Measurements from ENCODE around the gene RALGPS2. TPM values are rescaled to one million over a fixed set of nuclear protein-coding genes. Genes with fewer than 3 reads are reported as not detected.

Gene RALGPS2
- total RNA-seq, result 1 to 10 TPM; 2.8 to 3.4 TPM

DNA sequence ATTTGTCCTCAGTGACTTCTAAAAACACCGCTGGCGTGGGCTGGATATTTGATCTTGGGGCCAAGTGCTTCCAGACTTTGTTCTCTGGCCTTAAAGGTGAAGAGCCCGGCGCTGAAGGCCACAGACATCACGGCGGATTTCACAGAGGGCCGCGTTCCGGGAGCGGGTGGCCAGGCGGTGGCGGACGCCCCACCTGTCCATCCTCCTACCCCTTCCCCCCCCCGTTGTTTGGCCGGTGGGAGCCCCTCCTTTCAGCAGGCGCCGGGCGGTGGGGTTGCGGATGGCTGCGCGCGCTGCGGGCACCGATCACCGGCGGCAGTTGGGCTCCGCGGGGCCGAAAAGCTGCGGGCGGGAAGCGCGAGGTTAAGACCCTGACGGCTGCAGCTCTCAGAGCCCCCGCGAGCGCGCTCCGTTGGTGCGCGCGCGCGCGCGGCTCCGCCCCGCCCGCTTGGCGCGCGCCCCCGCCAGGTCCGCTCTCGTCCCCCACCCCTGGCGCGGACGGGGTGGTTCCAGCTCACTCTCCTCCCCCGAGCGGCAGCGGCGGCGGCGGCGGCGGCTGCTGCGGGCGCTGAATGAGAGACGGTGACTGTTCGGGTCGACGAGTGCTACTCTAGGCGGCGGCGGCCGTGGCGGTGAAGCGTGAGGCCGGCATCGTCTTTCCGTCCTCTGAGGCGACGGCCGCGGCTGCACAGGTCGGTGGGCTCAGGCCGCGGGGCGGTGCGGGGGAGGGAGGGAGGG, at the start of gene RALGPS2:
RALGPS2 (plus strand) TSS at position 517 of the 738 bp plus-strand sequence. CDS start 51,521 bp downstream, outside the sequence.
- DNase-seq (ENCODE audit: low spot score in 2 of 2), result peak; percentile 57 to 58
- Mint-ChIP-seq H3K9me3 (no peaks in the 10 kb centered on the region), H3K36me3 (no peaks in the 10 kb centered on the region), H3K27ac (peak within 1 kb of the TSS; percentile 32 to 41)
- ATAC-seq, result peak; percentile 86 to 92

- DNase-seq (ENCODE audit: low spot score in 2 of 2), result no peak
- no peak overlapping the region for H3K27ac Mint-ChIP-seq
- ATAC-seq, result no peak
- H3K36me3 Mint-ChIP-seq, result no peaks in the 10 kb centered on the region
- H3K9me3 Mint-ChIP-seq, result no peaks in the 10 kb centered on the region
Observed at GRCh38 chr1:178679237-178679636, 45.8 kb upstream of the RALGPS2 start.

DNA sequence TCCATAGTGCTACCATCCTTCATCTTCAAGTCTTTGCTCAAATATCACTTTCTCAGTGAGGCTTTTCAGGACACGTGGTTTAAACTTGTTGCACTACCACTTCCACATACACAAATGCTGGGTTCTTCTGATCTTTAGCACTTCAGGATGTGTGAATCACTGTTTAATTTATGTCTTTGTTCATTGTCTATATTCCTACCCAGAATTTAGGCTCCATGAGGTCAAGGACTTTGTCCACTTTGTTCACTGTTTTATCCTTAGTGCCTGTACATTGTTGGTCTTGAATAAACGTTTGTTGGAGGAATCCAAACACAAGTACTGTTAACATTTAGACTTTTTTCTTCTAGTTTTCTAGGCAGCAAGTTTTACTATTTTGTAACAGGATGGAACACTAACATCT, 42.6 kb upstream of the RALGPS2 start:
- DNase-seq (ENCODE audit: low spot score in 2 of 2) (no peak), ATAC-seq (no peak)
- Mint-ChIP-seq H3K27ac (no peak overlapping the region), H3K36me3 (no peaks in the 10 kb centered on the region), H3K9me3 (no peaks in the 10 kb centered on the region)

- ATAC-seq (no peak), DNase-seq (ENCODE audit: low spot score in 2 of 2) (no peak)
- H3K36me3 Mint-ChIP-seq, result no peaks in the 10 kb centered on the region
- no peaks in the 10 kb centered on the region for H3K9me3 Mint-ChIP-seq
- no peak overlapping the region for H3K27ac Mint-ChIP-seq
Observed at GRCh38 chr1:178682886-178683285, 42.2 kb upstream of the RALGPS2 start.

GRCh38 chr1:178683291-178683690, 41.8 kb upstream of the RALGPS2 start:
- DNase-seq (ENCODE audit: low spot score in 2 of 2) (no peak), ATAC-seq (no peak)
- Mint-ChIP-seq H3K9me3 (no peaks in the 10 kb centered on the region), H3K36me3 (no peaks in the 10 kb centered on the region), H3K27ac (no peak overlapping the region)

DNA sequence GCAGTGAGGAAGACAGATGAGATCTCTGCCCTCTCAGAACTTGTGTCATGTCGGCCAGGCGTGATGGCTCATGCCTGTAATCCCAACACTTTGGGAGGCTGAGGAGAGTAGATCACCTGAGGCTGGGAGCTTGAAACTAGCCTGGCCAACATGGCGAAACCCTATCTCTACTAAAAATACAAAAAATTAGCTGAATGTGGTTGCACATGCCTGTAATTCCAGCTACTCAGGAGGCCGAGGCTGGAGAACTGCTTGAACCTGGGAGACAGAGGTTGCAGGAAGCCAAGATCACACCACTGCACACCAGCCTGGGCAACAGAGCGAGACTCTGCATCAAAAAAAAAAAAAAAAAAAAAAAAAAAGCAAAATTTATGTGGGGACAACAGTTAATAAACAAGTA, 40.9 kb upstream of the RALGPS2 start:
- H3K27ac Mint-ChIP-seq, result no peak overlapping the region
- DNase-seq (ENCODE audit: low spot score in 2 of 2) (no peak), ATAC-seq (no peak)
- H3K36me3 Mint-ChIP-seq, result no peaks in the 10 kb centered on the region
- no peaks in the 10 kb centered on the region for H3K9me3 Mint-ChIP-seq

- DNase-seq (ENCODE audit: low spot score in 2 of 2), result no peak
- ATAC-seq, result peak; percentile 20 to 74
Observed at GRCh38 chr1:178684542-178685000, 40.5 kb upstream of the RALGPS2 start.

GRCh38 chr1:178686407-178686806, 38.6 kb upstream of the RALGPS2 start:
- peak in 1 of 2 donors; percentile 80 for ATAC-seq
- H3K9me3 Mint-ChIP-seq, result no peaks in the 10 kb centered on the region

More at GRCh38 chr1:178684542-178685000, 40.5 kb upstream of the RALGPS2 start:
- H3K27ac Mint-ChIP-seq, result no peak overlapping the region
- H3K9me3 Mint-ChIP-seq, result no peaks in the 10 kb centered on the region
- H3K36me3 Mint-ChIP-seq, result no peaks in the 10 kb centered on the region

GRCh38 chr1:178688244-178688643, 36.8 kb upstream of the RALGPS2 start:
- DNase-seq (ENCODE audit: low spot score in 2 of 2) (no peak), ATAC-seq (no peak)
- Mint-ChIP-seq H3K9me3 (no peaks in the 10 kb centered on the region), H3K36me3 (no peaks in the 10 kb centered on the region), H3K27ac (no peak overlapping the region)

More at GRCh38 chr1:178686407-178686806, 38.6 kb upstream of the RALGPS2 start:
- Mint-ChIP-seq H3K27ac (peak overlapping the region in 1 of 2 donors; percentile 75), H3K36me3 (no peaks in the 10 kb centered on the region)
- DNase-seq (ENCODE audit: low spot score in 2 of 2), result no peak

- DNase-seq (ENCODE audit: low spot score in 2 of 2) (no peak), ATAC-seq (no peak)
- Mint-ChIP-seq H3K36me3 (no peaks in the 10 kb centered on the region), H3K9me3 (no peaks in the 10 kb centered on the region), H3K27ac (no peak overlapping the region)
Observed at GRCh38 chr1:178689769-178690168, 35.3 kb upstream of the RALGPS2 start.

- DNase-seq (ENCODE audit: low spot score in 2 of 2) (no peak), ATAC-seq (no peak)
- H3K9me3 Mint-ChIP-seq, result no peaks in the 10 kb centered on the region
- H3K27ac Mint-ChIP-seq, result no peak overlapping the region
- no peaks in the 10 kb centered on the region for H3K36me3 Mint-ChIP-seq
Observed at GRCh38 chr1:178690496-178690895, 34.5 kb upstream of the RALGPS2 start.

DNA sequence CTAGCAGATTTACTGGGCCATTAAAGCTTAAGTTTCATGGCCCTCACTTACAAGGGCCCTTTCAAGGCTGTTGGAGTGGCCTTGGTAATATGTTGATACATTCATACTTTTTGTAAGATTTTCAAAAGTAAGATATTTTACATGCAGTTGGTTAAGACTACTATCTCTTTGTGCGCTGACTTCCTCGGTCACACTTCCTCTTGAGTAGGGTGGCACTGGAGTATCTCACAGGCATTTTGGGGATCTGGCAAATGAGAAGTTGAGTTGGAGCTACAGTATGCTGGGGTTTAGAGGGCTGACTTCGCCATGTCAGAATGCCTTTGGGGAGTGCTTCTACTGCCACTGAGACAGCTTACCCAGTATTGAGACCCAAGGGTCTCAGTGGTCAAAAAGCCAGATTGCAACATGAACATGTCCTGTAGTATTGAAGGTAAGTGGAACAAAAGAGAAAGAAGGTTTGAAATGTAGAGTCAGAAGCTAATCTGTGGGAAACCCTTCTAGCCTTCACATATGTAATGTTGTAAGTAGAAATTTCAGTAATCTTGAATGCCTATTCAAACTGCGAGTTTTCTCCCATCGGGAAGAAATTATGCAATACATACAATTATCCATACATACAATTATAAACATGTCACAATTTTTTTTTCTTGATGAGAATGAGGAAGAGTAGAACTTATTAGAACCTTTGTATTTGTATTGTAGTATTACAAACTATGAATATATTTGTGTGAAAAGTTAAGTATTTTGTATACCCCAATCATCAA, 32.3 kb upstream of the RALGPS2 start:
- no peaks in the 10 kb centered on the region for H3K36me3 Mint-ChIP-seq
- no peak overlapping the region for H3K27ac Mint-ChIP-seq
- DNase-seq (ENCODE audit: low spot score in 2 of 2) (no peak), ATAC-seq (no peak)
- H3K9me3 Mint-ChIP-seq, result no peaks in the 10 kb centered on the region

- no peak for DNase-seq (ENCODE audit: low spot score in 2 of 2)
- Mint-ChIP-seq H3K27ac (no peak overlapping the region), H3K9me3 (no peaks in the 10 kb centered on the region), H3K36me3 (no peaks in the 10 kb centered on the region)
- no peak for ATAC-seq
Observed at GRCh38 chr1:178693366-178693765, 31.7 kb upstream of the RALGPS2 start.

- Mint-ChIP-seq H3K36me3 (no peaks in the 10 kb centered on the region), H3K27ac (no peak overlapping the region), H3K9me3 (no peaks in the 10 kb centered on the region)
- ATAC-seq (no peak), DNase-seq (ENCODE audit: low spot score in 2 of 2) (no peak)
Observed at GRCh38 chr1:178694923-178695525, 30.0 kb upstream of the RALGPS2 start.

DNA sequence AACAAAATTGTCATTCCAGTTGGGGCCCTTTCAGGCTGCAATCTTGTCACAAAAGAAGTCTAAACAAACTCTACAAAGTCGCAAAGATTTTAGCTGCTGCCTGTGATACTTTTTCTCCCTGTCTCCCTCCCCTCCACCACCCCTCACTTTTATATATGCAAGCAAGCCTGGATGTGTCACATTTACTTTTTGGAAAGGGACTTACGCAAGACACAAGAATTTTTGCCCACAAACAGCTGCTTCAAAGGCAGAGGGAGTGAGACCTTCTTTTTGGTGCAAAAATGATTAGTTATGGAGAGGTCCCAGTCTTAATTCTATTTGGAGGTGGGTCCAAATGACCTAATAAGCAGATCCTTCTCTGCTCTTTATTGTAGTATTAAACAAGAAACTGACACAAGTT, 22.9 kb upstream of the RALGPS2 start:
- no peak for DNase-seq (ENCODE audit: low spot score in 2 of 2)
- Mint-ChIP-seq H3K36me3 (no peaks in the 10 kb centered on the region), H3K9me3 (no peaks in the 10 kb centered on the region), H3K27ac (no peak overlapping the region)
- no peak for ATAC-seq

DNA sequence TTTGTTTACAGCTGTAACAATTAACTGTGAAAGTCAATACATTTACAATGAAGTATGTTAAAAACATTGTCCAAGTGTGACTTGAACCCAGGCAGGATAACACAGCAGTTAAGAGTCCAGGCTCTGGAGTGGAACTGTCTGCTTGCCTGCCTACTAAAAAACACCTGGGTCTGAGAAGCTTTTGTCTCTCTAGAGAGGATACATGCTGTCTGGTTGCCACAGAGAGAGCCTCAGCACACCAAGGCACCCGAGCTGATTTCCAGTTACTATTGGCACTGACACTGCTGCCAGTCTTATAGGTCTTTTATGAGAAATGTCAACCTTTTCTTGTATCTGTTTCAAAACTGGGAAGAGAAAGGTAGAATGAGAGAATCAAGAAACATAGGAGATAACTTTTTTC, 20.2 kb upstream of the RALGPS2 start:
- no peak for ATAC-seq
- Mint-ChIP-seq H3K27ac (no peak overlapping the region), H3K9me3 (no peaks in the 10 kb centered on the region), H3K36me3 (no peaks in the 10 kb centered on the region)
- no peak for DNase-seq (ENCODE audit: low spot score in 2 of 2)

DNA sequence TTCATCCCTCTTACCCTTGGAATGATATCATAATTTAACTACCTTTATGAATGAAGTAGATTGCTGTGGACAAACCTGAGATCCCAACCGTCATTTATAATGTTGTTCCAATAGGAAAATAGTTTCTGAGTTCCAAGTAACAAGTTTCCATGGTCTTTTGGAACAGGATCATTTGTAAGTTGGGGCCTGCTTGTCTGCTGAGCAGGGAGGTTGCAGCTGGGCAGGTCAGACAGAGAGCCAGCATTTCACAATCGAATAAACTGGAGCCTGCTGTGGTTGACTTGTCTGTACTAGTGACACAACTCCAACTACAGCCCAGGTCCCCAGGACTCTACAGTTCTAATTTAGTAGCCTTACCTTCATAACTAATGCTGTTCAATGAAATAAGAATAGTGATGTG, 18.6 kb upstream of the RALGPS2 start:
- Mint-ChIP-seq H3K27ac (no peak overlapping the region), H3K9me3 (no peaks in the 10 kb centered on the region), H3K36me3 (no peaks in the 10 kb centered on the region)
- DNase-seq (ENCODE audit: low spot score in 2 of 2) (no peak), ATAC-seq (no peak)
